Loucy (cell line): ENCODE results near the gene CNDP1.

Experiments
- H2AFZ ChIP-seq: fragments of 200-600 bp; sonication (generic); 2 replicates; pipeline ENCODE4 v1.6.0; 2016; ENCODE audit warnings: antibody characterized with exemption, mild to moderate bottlenecking, low read length, moderate library complexity
- H3F3A ChIP-seq: fragments of 200-600 bp; 2 replicates; pipeline ENCODE4 v1.6.0; 2016; ENCODE audit warnings: antibody characterized with exemption, low read depth, mild to moderate bottlenecking
- H3K27me3 ChIP-seq: fragments of 200-600 bp; sonication (generic); 2 replicates; pipeline ENCODE4 v1.6.1; 2014; ENCODE audit warnings: low read length, mild to moderate bottlenecking; ENCODE audit not compliant: insufficient read depth, poor library complexity, severe bottlenecking
- H3K36me3 ChIP-seq: fragments of 200-600 bp; sonication (generic); 2 replicates; pipeline ENCODE4 v1.6.1; 2016; ENCODE audit warnings: low read length; ENCODE audit not compliant: insufficient read depth
- H3K4me1 ChIP-seq: fragments of 200-600 bp; sonication (generic); 2 replicates; pipeline ENCODE4 v1.5.1; 2014; ENCODE audit warnings: low read length, mild to moderate bottlenecking; ENCODE audit not compliant: insufficient read depth, poor library complexity, severe bottlenecking
- H3K4me2 ChIP-seq: fragments of 200-600 bp; sonication (generic); 2 replicates; pipeline ENCODE4 v1.6.0; 2014; ENCODE audit warnings: antibody characterized with exemption, low read length, low read depth, mild to moderate bottlenecking; ENCODE audit not compliant: poor library complexity, severe bottlenecking
- H3K4me3 ChIP-seq: fragments of 200-600 bp; sonication (generic); 2 replicates; pipeline ENCODE4 v1.5.1; 2014; ENCODE audit warnings: low read length, mild to moderate bottlenecking, mixed read lengths; ENCODE audit not compliant: poor library complexity, severe bottlenecking
- H3K79me2 ChIP-seq: fragments of 200-600 bp; sonication (generic); 2 replicates; pipeline ENCODE4 v1.6.1; 2014; ENCODE audit warnings: low read length; ENCODE audit not compliant: insufficient read depth
- H3K9ac ChIP-seq: fragments of 200-600 bp; sonication (generic); 2 replicates; pipeline ENCODE4 v1.6.0; 2014; ENCODE audit warnings: mild to moderate bottlenecking, low read depth, low read length, moderate library complexity; ENCODE audit not compliant: poor library complexity, severe bottlenecking
- H3K9me2 ChIP-seq: fragments of 200-600 bp; sonication (generic); replicated peaks from 2 replicates; pipeline ENCODE4 v1.6.1; 2016; ENCODE audit warnings: low read depth, low read length, mixed read lengths
- H3K9me3 ChIP-seq: fragments of 200-600 bp; sonication (generic); 2 replicates; pipeline ENCODE4 v1.6.1; 2014; ENCODE audit warnings: mild to moderate bottlenecking, antibody characterized with exemption, low read length, low read depth; ENCODE audit not compliant: insufficient read depth
- H4K20me1 ChIP-seq: fragments of 200-600 bp; sonication (generic); 2 replicates; pipeline ENCODE4 v1.6.0; 2014; ENCODE audit warnings: antibody characterized with exemption, low read length, mild to moderate bottlenecking; ENCODE audit not compliant: insufficient read depth, poor library complexity, severe bottlenecking
- EZH2phosphoT487 ChIP-seq: fragments of 200-600 bp; IDR thresholded peaks from 2 replicates; pipeline ENCODE4 v1.6.1; 2018; ENCODE audit warnings: antibody characterized with exemption, mild to moderate bottlenecking, moderate library complexity, borderline replicate concordance
- TF ChIP-seq, protein P1 (sequence below): fragments of 200-600 bp; sonication (generic); conservative IDR thresholded peaks from 2 replicates; pipeline ENCODE4 v1.5.1; 2014; ENCODE audit warnings: mild to moderate bottlenecking, antibody characterized with exemption, low read length

Gene CNDP1

DNA sequence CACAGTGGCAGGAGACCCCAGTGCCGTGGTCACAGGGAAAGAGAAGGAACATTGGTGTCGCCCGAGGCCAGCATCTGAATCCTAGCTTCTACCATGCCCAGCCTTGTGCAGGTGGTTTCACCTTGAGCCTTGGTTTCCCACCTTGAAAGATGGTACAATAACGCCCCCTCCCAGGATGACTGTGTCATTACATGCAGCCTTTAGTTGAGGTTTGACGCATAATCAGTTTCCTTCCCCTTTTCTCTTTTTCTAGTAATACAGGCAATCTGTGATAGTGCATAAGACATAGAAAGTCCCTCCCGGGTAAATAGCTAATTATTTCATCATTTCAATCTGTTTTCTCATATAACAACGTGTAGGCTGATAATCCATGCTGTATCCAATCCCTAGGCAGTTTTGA lies 33.5 kb downstream of the CNDP1 start:
- no peaks in the 10 kb centered on the region for H3K9me2 ChIP-seq
- no peaks in the 10 kb centered on the region for H4K20me1 ChIP-seq
- peaks cover 22% of the 10 kb centered on the region for H3K27me3 ChIP-seq
- no peaks in the 10 kb centered on the region for H3K79me2 ChIP-seq
- no peak overlapping the region for H3K9ac ChIP-seq
- no peaks in the 10 kb centered on the region for H3K4me1 ChIP-seq
- H3K9me3 ChIP-seq, result no peaks in the 10 kb centered on the region
- no peaks in the 10 kb centered on the region for H3F3A ChIP-seq
- H3K36me3 ChIP-seq, result no peaks in the 10 kb centered on the region
- H3K4me3 ChIP-seq, result no peak overlapping the region
- H3K4me2 ChIP-seq, result no peak overlapping the region
- TF ChIP-seq, protein P1, sequence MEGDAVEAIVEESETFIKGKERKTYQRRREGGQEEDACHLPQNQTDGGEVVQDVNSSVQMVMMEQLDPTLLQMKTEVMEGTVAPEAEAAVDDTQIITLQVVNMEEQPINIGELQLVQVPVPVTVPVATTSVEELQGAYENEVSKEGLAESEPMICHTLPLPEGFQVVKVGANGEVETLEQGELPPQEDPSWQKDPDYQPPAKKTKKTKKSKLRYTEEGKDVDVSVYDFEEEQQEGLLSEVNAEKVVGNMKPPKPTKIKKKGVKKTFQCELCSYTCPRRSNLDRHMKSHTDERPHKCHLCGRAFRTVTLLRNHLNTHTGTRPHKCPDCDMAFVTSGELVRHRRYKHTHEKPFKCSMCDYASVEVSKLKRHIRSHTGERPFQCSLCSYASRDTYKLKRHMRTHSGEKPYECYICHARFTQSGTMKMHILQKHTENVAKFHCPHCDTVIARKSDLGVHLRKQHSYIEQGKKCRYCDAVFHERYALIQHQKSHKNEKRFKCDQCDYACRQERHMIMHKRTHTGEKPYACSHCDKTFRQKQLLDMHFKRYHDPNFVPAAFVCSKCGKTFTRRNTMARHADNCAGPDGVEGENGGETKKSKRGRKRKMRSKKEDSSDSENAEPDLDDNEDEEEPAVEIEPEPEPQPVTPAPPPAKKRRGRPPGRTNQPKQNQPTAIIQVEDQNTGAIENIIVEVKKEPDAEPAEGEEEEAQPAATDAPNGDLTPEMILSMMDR, result 0 out of 2 replicates have a peak, but pooled peaks have one; percentile 14
- no peak for TF ChIP-seq EZH2phosphoT487
- no peak overlapping the region for H2AFZ ChIP-seq

DNA sequence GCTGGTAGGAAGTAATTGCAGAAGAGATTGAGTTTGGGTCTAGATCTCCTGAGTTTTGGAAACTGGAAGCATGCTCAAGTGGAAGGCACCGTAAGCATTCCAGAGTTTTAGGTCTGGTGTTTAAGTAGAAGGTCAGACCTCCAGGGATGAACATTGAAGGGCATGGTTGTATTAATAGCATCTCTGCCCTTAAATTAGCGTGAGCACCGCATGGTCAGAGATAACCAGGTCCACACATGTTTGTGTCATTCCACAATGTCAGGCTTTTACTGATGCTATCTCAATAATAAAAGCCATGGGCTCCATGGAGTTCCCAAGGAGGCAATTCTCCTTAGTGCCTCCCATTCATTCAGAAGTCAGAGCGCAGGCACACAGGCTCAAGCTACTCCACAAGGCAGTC lies 35.1 kb downstream of the CNDP1 start:
- H3K9me2 ChIP-seq, result no peaks in the 10 kb centered on the region
- H3K79me2 ChIP-seq, result no peaks in the 10 kb centered on the region
- H3K9ac ChIP-seq, result no peak overlapping the region
- H3K4me3 ChIP-seq, result no peak overlapping the region
- no peaks in the 10 kb centered on the region for H3K4me1 ChIP-seq
- no peak overlapping the region for H2AFZ ChIP-seq
- no peaks in the 10 kb centered on the region for H3F3A ChIP-seq
- H3K9me3 ChIP-seq, result no peaks in the 10 kb centered on the region
- H4K20me1 ChIP-seq, result no peaks in the 10 kb centered on the region
- peaks cover 10% of the 10 kb centered on the region for H3K27me3 ChIP-seq
- H3K4me2 ChIP-seq, result no peak overlapping the region
- no peaks in the 10 kb centered on the region for H3K36me3 ChIP-seq
- no peak for TF ChIP-seq EZH2phosphoT487
- TF ChIP-seq, protein P1, result no peak

DNA sequence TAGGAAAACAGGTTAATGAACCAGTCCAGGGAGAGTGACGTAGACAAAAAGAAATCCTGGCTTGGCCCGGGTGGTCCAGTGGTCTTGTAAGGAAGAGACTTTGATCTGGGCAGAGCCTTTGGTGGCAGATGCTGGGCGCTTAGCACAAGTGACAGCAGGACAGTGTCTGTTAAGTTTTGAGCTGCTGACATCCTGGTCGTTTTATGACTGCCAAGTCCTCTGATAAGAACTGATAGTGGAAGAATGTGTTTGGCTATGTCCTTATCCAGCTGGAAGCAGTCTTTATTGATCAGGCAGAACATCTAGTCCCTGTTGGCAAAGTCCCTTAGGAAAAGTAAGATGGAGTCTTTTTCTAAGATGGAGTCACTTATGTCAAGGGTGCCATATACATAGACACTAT lies 36.0 kb downstream of the CNDP1 start:
- Histone ChIP-seq H3K9me3 (no peaks in the 10 kb centered on the region), H2AFZ (no peak overlapping the region), H3K4me2 (no peak overlapping the region), H4K20me1 (no peaks in the 10 kb centered on the region), H3F3A (no peaks in the 10 kb centered on the region), H3K9ac (no peak overlapping the region), H3K27me3 (peaks cover 10% of the 10 kb centered on the region), H3K4me1 (no peaks in the 10 kb centered on the region), H3K9me2 (no peaks in the 10 kb centered on the region), H3K4me3 (no peak overlapping the region), H3K36me3 (no peaks in the 10 kb centered on the region), H3K79me2 (no peaks in the 10 kb centered on the region)
- no peak for TF ChIP-seq EZH2phosphoT487
- TF ChIP-seq, protein P1, result no peak
